ENCODE results near the gene OR10K1.

Gene OR10K1

DNA sequence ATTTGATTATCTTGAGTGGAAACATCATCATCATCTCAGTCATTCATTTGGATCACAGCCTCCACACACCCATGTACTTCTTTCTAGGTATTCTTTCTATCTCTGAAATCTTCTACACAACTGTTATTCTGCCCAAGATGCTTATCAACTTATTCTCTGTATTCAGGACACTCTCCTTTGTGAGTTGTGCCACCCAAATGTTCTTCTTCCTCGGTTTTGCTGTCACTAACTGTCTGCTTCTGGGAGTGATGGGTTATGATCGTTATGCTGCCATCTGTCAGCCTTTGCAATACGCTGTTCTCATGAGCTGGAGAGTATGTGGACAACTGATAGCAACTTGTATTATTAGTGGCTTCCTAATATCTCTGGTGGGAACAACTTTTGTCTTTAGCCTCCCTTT, 29.7 kb downstream of the OR10K1 start:
- no peak overlapping the region for H3K4me3 ChIP-seq (ENCODE audit: low read depth, low read length)
- DNase-seq (ENCODE audit: low read depth): no peak
- TF ChIP-seq CTCF (IDR thresholded peaks at IDR 0.05; ENCODE audit: low read depth, low read length, missing control alignments): no peak

DNA sequence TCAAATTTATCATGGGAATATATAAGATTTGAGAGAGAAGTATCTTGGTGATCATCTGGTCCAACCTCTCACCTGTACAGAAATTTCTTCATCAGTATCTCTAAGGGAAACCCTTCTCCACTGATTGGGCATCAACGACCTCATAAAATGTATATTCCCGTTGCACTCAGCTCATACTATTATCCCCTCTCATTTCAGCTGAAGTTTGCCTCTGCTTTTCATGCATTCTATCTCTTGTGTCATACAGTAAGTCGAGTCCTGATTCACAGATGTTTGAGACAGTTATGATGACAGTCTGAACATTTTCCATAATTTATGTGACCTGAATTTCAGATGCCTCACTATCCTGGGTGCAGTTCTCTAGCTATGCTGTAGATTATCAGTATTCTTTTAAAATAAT, 31.4 kb downstream of the OR10K1 start:
- no peak overlapping the region for H3K4me3 ChIP-seq (ENCODE audit: low read depth, low read length)
- DNase-seq (ENCODE audit: low read depth): no peak
- TF ChIP-seq CTCF (IDR thresholded peaks at IDR 0.05; ENCODE audit: low read depth, low read length, missing control alignments): no peak

DNA sequence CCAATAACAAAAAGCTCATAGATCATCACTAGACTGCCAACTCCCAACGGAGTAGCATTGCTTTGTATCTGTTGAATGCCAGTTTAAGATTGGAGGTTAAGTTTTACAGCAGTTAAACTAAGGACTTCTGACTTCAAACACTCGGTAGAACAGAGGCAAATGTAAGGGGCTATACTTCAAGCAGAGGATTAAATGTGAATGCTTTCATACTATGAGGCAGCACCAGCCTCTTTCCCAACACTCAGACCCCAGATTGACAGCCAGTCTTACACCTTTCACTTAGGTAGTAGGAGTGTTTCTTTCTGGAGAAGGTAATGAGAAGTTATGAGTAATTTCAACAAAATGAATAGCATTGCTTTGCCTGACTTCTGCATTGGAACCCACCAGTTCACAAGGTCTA, 33.2 kb downstream of the OR10K1 start:
- TF ChIP-seq CTCF (IDR thresholded peaks at IDR 0.05; ENCODE audit: low read depth, low read length, missing control alignments): no peak
- no peak overlapping the region for H3K4me3 ChIP-seq (ENCODE audit: low read depth, low read length)
- DNase-seq (ENCODE audit: low read depth): no peak

DNA sequence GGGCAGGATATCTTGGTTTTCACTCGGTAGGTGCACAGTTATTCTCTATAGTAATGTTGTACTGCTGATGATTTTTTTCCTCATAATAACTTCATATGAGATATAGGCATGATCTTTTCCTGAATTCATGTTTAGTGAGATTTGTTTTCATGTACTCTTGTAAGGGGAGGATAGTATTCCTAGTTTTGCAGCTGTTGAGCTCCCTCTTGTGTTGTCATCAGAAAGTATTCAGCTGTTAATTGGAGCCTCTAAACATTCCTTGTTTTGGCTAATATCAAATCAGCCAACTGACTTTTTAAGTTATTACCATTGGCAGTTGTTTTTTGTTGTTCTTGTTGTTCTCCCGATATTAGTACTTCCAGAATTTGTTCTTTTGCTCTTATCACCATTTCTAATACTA, 34.7 kb downstream of the OR10K1 start:
- peak; percentile 3 for TF ChIP-seq CTCF (IDR thresholded peaks at IDR 0.05; ENCODE audit: low read depth, low read length, missing control alignments)

DNA sequence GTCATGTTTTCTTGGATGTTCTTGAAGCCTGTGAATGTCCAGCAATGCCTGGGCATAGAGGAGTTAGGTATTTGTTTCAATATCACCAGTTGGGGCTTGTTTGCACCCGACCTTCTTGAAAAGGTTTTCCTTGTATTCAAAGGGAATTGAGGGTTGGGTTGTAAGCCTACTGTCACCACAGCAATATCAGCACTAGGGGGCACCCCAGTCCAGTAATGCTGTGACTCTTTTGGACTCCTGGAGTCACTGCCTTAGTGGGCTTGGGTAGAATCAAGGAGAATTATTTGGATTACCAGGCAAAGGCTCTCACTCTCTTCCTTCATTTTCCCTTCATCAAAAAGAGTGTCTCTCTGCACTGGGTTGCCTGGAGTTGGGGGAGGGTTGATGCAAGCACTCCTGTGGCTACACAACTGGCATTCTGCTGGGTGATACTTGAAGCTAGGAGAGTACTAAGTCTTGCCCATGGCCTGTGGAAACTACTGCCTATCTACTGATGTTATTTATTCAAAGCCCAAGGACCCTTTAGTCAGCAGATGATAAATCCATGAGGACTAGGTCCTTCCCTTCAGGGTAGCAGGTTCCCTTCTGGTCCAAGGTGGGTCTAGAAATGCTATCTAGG, 44.8 kb downstream of the OR10K1 start:
- H3K4me3 ChIP-seq (ENCODE audit: low read depth, low read length): no peak overlapping the region
- DNase-seq (ENCODE audit: low read depth): no peak
- peak; percentile 79 for TF ChIP-seq CTCF (IDR thresholded peaks at IDR 0.05; ENCODE audit: low read depth, low read length, missing control alignments)

More for the DNA sequence above, 34.7 kb downstream of the OR10K1 start:
- H3K4me3 ChIP-seq (ENCODE audit: low read depth, low read length): no peak overlapping the region
- no peak for DNase-seq (ENCODE audit: low read depth)

DNA sequence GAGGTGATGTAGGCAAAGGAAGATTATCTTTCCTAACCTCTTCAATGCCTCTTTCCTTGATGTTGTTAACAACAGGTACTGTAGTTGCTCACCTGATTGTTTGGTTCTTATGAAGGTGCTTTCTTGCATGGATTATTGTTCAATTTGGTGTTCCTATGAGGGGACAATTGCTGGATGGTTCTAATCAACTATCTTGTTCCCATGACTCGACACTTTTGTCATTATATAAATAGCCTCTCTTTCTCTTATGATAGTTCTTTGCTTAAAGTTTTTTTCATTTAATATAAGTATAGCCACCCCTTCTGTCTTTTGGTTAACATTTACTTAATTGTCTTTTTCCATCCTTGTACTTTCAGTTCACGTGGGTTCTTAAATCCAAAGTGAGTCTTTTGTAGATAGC, 45.9 kb downstream of the OR10K1 start:
- H3K4me3 ChIP-seq (ENCODE audit: low read depth, low read length): no peak overlapping the region
- no peak for DNase-seq (ENCODE audit: low read depth)

More for the DNA sequence above, 45.9 kb downstream of the OR10K1 start:
- TF ChIP-seq CTCF (IDR thresholded peaks at IDR 0.05; ENCODE audit: low read depth, low read length, missing control alignments): no peak
